ENCODE results near the gene COQ5.
"Not testable (repeated sequence)": the region's sequence is repeated elsewhere in the genome, so short reads cannot be mapped to it uniquely, and the experiment has no call there.

Gene COQ5

DNA sequence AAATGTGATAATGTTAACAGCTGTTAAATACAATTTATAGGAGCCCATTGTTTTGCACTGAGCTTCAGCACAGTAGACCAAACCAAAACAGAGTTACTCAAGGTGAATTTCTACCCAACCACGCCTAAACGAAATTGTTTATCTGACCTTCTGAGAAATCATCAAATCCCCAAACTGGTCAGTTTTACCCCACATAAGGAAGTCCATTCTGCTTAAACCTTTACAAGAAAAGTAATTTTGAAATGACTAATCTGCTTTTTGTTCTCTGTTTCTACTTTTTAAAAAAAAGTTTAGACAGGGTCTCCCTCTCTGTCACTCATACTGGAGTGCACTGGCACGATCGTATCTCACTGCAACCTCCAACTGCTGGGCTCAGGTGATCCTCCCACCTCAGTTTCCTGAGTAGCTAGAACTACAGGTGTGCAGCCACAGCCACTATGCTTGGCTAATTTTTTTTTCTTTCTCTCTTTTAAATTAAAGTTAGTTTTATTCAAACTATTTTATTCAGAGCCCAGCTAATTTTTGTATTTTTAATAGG lies 3.8 kb upstream of the COQ5 start:
- no peak overlapping the region for H3K27ac ChIP-seq
- H3K4me3 ChIP-seq = no peak overlapping the region

DNA sequence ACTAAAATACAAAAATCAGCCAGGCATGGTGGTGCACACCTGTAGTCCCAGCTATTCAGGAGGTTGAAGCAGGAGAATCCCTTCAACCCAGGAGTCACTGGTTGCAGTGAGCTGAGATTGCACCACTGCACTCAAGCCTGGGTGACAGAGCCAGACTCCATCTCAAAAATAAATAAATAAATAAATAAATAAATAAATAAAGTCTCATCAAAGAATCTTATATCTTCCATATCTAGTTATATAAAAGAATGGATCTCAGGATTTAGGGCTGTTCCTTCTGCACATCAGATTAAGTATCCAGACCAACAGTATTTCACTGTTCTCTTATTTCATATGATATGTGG lies 1.4 kb upstream of the COQ5 start:
- Histone ChIP-seq H3K27ac (peak overlapping the region in 15 of 21 experiments; percentile 84 to 96 (median 91)), H3K4me3 (peak overlapping the region in 5 of 7 experiments; percentile 59 to 89 (median 79))

DNA sequence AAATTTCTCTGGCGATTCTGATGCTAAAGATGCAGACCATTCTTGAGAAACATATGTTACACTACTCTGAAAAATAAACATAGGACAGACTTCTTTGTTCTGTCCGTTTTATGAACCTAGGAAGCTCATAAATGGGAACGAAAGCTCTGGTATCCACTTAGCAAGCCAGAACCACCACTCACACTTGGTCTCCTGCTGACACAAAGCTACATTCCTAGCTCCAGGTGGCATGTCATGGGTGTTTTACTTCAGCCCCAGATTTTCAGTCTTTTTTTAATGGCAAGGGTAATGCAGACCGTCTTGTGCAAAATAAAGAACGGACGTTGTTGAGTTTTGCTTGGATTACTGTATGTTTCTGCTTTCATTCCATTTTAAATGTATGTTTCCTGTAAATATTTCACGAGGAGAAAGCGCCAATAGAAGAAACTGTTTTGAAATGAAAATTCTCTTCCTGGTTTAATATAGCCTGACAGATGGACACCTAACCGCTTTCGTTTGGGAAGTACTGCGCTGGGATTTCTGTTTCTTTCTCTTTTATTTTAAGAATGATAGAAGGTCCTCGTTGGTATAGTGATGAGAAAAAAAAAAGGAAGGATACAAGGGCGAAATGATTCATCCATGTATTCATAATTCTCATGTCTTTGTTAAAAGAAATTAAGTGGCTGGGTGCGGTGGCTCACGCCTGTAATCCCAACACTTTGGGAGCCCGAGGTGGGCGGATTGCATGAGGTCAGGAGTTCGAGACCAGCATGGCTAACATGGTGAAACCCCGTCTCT lies 871 bp upstream of the COQ5 start:
- H3K27ac ChIP-seq = peak overlapping the region in 20 of 21 experiments; percentile 66 to 96 (median 91)
- H3K4me3 ChIP-seq = peak overlapping the region; percentile 59 to 89 (median 79)

DNA sequence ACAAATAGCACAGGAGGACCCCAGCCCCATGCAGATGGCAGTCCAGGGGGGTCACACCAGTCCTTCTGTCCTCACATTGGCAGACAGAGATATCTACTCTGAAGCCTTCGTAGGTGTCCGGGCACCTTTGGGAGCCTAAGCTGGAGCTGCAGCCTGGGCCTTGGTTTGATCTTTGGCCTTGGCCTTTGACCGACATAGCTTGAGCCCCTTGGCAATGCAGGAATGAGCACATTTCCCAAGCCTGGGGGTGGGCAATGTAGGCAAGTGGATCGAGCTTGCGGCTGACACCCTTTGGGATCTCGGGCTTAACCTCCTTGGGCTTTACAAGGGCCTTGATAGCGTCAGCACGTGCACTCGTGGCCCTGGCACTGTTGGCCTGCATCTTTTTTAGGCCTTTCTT lies 6.4 kb downstream of the COQ5 start:
- Histone ChIP-seq H3K27ac (no peak overlapping the region), H3K4me3 (no peak overlapping the region)

DNA sequence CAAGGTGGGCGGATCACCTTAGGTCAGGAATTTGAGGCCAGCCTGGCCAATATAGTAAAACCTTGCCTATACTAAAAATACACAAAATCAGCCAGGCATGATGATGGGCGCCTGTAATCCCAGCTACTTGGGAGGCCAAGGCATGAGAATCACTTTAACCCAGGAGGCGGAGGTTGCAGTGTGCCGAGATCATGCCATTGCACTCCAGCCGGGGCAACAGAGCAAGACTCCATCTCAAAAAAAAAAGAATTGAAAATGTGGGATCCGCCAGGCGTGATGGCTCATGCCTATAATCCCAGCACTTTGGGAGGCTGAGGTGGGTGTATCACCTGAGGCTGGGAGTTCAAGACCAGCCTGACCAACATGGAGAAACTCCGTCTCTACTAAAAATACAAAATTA lies 9.6 kb downstream of the COQ5 start:
- not testable (repeated sequence) for H3K27ac ChIP-seq, H3K4me3 ChIP-seq

DNA sequence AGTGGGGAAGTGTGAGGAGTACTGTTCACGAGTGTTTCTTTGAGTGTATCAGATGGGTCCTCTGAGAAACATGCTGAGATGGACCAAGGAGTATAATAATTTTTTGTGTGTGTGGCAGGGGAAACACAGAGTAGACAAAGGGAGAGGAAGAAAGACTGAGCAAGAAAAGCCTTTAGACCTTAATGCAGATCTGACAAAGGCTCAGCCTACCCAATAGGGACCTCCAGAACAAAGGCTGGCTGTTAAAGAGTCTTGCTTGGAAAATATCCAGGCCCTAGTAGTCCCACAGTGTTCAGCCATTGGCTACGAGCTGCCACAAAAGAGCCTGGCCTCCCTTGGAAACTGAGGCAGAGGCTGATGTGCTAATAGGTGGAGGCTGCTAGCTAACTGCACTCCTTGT lies 13.5 kb downstream of the COQ5 start:
- H3K27ac ChIP-seq = no peak overlapping the region
- no peak overlapping the region for H3K4me3 ChIP-seq

DNA sequence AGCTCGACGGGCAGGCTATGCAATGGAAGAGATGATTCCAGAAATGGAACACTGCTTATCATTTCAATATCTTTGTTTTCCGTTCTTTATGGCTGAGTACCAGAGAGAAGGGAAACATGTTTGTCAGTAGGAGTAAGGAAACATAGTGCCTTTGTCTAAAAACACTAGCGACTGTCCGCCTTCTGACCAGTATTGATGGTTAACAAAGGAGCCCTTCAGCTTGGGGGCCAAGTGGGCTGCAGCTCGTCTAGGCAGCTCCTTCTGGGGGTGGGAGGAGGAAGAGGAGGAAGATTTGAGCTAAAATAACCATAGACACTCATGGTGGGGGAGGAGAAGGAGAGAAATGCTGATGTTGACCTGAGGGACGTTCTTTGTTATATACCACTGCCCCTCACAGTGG lies 15.0 kb downstream of the COQ5 start:
- H3K27ac ChIP-seq = no peak overlapping the region
- no peak overlapping the region for H3K4me3 ChIP-seq

DNA sequence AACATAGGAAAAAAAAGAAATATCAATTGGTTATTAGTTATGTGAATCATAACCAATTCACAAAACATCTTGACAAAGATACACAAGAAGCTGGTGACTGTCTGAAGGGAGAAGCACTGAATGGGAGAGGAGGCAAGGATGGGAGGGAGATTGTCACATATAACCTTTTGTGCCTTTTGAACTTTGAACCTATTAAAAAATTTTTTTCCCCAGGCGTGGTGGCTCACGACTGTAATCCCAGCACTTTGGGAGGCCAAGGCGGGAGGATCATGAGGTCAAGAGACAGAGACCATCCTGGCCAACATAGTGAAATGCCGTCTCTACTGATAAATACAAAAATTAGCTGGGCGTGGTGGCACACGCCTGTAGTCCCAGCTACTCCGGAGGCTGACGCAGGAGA lies 20.4 kb downstream of the COQ5 start:
- no peak overlapping the region for H3K27ac ChIP-seq
- H3K4me3 ChIP-seq = no peak overlapping the region

DNA sequence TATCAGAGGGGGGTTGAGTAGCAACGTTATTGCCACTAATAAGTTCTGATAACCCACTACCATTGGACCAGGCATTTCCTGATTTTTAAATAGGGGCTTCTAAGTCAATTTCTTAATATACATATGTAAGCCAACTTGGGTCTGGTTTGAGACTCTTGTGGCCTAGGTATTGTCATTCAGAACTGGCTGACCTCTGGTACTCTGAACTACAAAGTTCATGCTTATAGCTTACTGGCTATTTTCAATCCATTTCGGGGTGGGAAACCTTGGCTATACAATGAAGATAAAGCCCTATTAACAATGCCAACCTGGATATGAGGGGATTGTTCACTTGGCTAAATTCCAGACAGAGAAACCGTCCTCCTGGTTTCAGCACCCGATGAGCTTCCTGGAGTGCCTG lies 24.4 kb downstream of the COQ5 start:
- no peak overlapping the region for H3K27ac ChIP-seq
- no peak overlapping the region for H3K4me3 ChIP-seq

DNA sequence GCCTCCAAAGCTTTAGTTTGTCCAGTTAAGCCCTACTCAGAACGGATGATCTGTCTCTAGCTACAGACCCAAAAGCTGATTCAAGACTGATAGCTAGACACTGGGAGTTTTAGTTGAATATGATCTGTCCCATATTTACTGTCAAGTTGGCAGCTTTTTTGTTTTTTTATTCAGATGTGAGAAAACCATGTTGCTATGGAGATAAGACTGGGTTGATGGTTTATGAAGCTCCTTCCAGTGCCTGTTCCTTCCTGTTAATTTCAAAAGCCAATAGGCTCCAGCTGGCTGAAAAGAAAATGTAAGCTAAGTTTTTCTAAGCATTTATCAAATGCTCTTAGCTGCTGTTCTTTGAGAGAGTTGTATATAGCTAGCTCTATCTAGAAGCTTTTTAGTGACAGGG lies 28.4 kb downstream of the COQ5 start:
- Histone ChIP-seq H3K4me3 (no peak overlapping the region), H3K27ac (no peak overlapping the region)

DNA sequence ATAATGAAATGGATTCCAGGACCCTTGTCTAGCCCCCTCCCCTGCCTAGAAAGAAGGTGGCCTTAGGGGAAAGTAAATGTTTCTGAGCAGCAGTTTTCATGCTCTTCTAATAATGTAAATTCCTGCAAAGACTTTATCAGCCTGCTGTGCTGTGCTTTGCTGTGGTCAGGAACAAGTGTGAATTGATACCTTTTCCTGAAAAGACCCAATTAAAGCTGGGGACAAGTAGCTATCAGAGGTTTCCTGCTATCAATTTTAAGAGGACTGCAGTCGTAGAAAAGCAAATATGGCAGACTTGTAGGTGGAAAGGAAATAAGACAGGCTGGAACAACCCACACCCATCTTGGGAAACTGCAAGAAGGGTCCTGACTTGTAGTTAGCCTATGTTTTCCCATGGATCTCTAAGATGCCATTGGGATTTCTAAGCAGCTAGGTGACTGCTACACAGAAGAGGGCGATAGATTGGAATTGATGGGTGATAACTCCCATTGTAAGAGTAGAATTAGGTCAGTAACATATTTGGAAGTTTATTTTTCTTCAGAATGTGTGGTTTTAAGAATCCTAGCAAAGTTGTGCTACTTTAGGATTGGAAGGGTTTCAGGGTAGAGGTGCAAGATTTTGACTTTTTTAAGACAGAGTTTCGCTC lies 30.0 kb downstream of the COQ5 start:
- H3K27ac ChIP-seq = peak overlapping the region in 2 of 21 experiments; percentile 39 to 99

DNA sequence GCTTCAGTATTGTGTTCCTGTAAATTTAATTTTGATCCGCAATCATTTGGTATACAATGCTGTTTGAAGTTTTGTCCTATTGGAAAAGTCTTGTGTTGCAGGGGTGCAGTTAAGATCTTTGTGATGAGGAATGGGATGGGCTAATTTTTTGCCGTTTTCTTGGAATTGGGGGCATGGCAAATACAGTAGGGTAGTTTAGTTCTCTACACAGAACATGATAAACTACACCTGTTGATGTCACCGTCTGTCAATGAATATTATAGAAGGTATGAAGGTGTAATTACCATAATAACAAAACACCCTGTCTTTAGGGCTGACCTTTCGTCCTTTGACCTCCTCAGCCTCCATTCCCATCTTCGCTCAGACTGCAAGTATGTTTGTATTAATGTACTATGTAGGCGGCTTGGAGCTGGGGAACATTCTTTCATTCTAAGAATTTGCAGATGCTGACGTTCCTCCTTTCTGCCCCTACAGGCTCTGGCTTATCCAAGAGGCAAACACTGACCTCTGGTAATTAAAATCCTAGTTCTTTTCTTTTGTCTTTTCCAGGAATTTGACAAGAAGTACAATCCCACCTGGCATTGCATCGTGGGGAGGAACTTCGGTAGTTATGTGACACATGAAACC lies 31.3 kb downstream of the COQ5 start:
- peak overlapping the region; percentile 71 to 99 (median 90) for H3K4me3 ChIP-seq
- peak overlapping the region in 14 of 21 experiments; percentile 5 to 99 (median 96) for H3K27ac ChIP-seq

More for the DNA sequence above, 30.0 kb downstream of the COQ5 start:
- no peak overlapping the region for H3K4me3 ChIP-seq

DNA sequence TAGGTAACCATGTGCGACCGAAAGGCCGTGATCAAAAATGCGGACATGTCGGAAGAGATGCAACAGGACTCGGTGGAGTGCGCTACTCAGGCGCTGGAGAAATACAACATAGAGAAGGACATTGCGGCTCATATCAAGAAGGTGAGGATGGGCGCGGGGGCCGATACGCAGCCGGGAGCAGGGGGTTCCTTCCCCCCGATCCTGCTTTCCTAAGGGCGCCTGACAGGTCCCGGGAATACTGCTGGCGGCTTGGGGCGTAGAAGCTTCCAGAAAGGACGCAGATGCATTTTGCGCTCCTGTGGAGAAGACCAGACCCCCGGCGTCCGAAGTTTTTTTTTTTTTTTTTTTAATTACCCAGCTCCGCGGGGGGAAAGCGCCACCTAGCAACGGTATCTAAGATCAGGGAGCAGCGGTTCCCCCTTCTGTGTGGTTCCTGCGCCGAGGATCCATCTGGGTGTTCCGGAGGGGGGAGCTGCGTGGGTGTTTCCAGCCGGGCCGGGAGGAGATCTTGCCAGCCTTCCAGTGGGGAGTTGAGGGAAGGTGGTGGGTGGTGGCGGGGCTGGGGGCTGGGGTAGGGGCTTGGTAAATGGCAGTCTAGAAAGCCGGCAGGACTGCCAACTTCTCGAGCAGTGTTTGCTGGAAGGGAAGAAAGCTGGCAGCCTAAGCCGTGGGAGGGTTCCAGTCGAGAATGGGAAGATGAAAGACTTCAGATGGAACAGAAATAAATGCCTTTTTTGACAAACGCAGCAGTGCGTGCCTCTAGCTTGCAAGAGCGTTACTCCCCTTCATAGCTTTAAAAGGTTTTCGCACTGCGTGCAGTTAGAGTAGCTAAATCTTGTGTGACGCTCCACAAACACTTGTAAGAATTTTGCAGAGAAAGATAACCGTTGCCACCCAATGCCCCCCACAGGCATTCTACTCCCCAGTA lies 32.3 kb downstream of the COQ5 start:
- Histone ChIP-seq H3K27ac (peak overlapping the region; percentile 76 to 99 (median 94)), H3K4me3 (peak overlapping the region; percentile 71 to 99 (median 90))

DNA sequence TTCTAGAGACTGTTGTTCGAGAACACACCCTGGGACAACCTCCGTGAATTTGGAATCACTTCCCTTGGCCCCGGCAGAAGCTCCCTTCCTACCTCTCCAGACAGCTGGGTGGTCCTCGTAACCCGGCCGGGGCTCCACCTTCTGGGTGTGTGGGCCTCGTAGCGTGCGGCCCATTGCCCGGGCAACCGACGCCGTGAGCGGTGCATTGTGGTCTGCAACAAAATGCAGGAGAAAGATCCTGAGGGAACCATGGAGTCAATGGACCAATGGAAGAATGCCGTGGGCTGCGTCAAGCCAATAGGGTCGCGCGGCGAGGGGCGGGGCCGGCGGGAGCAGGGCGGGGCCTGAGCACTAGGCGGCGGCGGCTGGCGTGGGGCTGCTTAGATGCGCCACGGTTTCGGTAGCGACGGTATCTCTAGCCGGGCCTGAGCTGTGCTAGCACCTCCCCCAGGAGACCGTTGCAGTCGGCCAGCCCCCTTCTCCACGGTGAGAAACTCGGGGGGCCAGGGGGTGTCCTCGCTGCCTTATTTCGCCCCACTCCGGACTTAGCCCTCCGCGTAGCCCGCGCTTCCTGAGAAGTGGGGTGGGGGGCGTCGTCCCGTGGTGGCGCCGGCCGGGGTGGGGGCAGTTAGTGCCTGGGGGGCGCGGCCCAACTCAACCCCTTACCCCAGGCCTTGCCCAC lies 33.1 kb downstream of the COQ5 start, which contains the start of gene DYNLL1:
Gene DYNLL1 (plus strand): TSS at position 383 of the 682 bp plus-strand sequence. CDS start 309 bp downstream, outside the sequence.
- Histone ChIP-seq H3K4me3 (peak within 1 kb of the TSS; percentile 71 to 99 (median 90)), H3K27ac (peak within 1 kb of the TSS; percentile 76 to 99 (median 94))

DNA sequence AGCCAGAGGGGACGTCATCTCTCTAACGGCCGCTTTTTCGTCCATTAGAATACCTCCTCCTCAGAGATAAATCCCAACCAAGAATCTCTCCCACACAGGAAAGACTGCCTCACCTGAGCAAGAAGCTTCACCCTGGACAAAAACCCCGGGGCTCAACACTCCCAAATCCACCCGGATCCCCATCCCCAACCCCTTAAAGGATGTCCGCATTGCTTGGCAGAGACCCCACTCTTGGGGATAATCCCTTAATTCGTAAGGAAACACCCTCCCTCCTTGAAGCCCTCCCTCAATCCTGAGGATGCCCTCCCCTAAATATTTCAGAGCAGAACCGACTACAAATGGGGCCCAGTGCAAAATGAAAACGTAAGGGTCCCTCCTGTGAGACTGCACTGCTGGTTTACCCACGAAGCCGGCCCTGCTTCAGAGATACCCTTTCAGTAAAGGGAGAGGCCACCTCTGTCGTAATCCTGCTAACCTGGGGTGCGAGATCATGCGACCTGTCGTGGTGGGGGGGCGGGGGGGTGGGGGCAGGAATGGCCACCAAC lies 33.7 kb downstream of the COQ5 start:
- H3K4me3 ChIP-seq = peak overlapping the region; percentile 71 to 99 (median 90)
- peak overlapping the region in 19 of 21 experiments; percentile 56 to 99 (median 94) for H3K27ac ChIP-seq

DNA sequence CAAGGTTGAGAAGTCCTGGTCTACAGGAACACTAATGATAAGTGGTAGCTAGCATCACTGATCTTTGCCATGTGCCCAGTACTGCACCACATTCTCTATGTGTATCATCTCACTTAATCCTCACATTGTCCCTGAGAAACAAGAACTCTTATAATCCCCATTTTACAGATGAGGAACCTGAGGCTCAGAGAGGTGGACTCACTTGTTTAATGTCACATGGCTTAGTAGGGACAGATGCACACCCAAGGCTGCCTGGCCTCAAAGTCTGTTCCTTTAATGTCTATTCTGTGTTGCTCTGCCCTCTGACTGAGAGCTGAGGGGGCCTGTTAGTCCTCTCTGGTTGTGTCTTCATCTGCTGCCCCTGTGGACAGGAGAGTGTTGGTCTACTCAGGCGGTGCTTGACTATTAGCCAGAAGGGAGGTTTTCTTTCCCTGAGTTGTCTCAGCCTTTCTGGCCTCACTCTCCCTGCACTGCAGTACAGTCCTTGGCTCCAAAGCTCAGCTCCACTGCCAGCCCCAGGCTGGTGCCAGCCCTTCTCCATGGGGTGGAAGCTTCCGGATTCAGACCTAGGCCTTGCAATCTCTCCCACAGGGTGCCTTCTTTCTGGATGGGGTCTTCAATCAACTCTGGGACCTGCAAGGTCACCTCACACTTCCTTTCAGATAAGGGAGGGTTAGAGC lies 38.0 kb downstream of the COQ5 start:
- peak overlapping the region in 1 of 21 experiments; percentile 53 for H3K27ac ChIP-seq
- no peak overlapping the region for H3K4me3 ChIP-seq

DNA sequence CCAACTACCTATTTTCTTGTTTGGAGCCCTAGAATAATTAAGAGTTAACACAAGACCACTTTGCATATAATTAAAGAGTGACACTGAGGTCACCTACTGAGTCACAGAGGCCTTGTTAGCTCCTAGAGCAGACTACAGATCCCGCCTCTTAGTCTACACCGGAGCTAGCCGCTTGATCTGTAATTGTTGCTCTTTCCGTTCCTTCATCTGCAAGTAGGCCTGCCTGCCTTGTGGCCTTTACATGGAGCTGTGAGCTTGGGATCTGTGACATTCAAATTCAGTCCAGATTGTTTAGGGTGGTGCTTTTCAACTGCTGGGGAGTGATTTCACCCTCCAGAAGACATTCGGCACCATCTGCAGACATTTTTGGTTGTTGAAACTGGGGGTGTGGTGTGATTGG lies 38.6 kb downstream of the COQ5 start:
- H3K4me3 ChIP-seq = no peak overlapping the region
- H3K27ac ChIP-seq = peak overlapping the region in 3 of 21 experiments; percentile 1 to 27 (median 20)

DNA sequence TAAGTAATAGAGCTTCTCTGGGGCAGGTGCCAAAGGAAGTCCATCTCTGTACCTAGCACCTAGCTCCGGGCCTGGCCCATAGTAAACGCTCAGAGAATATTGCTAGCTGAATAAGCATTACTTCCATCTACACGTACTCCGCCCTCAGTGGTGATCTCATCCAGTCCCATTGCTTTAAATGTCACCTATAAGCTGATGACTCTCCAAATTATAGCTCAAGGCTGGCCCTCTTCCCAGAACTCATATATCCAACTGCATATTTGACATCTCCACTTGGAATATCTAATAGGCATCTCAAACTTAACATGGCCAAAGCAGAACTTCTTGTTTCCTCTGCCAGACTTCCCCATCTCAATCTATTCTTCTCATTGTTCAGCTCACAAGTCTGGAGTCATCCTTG lies 39.9 kb downstream of the COQ5 start:
- H3K4me3 ChIP-seq = no peak overlapping the region
- peak overlapping the region in 3 of 21 experiments; percentile 1 to 4 (median 2) for H3K27ac ChIP-seq

Data from skin epidermis (tissue), 12 donors.